Stromal cell of bone marrow (primary cell): ENCODE results near the gene MRM3.
"Not testable (repeated sequence)": the region's sequence is repeated elsewhere in the genome, so short reads cannot be mapped to it uniquely, and the experiment has no call there.

Source experiments
- DNase-seq: peaks from one replicate; pipeline ENCODE4 v3.0.0-alpha.2; 2012; ENCODE audit warnings: low read depth

Gene MRM3

GRCh38 chr17:755319-755961 lies 26.7 kb upstream of the MRM3 start:
- DNase-seq = not testable (repeated sequence)

DNA sequence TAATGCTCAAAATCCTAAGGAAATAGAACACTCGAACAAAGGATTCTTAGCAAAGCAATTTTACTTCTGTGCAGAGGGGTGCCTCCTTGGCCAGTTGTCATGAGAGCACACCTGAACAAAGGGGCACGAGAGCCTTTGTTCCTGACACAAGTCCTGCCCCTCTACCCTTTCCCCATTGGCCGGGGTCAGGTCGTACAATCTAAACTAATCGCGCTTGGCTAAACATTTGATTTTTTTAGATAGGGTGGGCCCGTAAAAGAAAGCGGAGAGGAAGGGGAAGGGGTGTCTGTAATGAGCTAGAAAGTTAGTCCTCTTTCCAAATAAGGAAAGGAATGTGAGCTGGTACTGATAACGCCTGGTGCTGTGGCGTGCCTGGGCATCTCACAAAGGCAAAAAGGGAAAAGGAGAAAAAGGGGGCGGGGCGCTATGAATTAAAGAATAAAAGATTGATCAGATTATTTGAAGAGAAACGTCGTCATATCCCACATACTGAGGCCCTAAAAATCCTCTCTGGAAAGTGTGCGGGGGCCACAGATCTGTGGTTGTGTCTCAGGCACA lies 26.1 kb upstream of the MRM3 start:
- not testable (repeated sequence) for DNase-seq

DNA sequence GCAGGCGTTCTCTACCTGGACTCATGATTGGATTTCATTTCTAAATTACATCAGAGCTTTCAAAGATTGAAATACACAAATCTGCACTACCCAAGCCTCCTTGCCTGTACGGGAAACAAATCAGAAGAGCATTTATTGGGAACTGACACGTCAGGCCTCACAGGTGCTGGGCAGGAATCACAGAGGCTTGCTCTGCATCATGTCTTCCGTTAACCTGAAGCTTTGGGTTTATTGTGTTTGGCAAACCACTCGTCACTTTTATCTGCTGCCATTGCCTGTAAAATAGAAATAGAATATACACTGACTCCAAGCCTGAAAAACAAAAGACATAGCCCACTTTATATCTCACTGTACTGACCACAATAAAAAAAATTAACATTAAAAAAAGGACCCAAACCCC lies 22.2 kb upstream of the MRM3 start:
- no peak for DNase-seq

- DNase-seq = no peak
These were observed 21.8 kb upstream of the MRM3 start for GRCh38 chr17:760371-760770.

- DNase-seq = no peak
These were observed 15.1 kb upstream of the MRM3 start for GRCh38 chr17:767076-767475.

DNA sequence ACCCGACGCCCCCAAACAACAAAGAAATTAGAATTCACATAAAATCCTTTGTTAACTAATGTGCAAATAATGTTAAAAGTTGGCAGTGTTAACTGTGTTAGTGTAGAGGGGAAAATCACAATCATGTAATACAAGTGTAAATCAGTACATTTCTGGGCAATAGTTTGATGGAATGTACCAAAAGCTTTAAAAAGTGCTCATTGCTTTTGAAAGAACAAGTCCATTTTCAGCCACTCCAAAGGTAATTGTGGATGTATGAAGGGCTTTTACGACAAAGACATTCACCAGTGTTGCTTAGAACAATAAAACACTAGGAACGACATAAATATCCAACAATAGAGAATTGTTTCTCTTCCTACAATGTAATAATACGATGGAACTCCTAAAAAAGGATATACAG lies 9.1 kb upstream of the MRM3 start:
- DNase-seq = no peak

DNA sequence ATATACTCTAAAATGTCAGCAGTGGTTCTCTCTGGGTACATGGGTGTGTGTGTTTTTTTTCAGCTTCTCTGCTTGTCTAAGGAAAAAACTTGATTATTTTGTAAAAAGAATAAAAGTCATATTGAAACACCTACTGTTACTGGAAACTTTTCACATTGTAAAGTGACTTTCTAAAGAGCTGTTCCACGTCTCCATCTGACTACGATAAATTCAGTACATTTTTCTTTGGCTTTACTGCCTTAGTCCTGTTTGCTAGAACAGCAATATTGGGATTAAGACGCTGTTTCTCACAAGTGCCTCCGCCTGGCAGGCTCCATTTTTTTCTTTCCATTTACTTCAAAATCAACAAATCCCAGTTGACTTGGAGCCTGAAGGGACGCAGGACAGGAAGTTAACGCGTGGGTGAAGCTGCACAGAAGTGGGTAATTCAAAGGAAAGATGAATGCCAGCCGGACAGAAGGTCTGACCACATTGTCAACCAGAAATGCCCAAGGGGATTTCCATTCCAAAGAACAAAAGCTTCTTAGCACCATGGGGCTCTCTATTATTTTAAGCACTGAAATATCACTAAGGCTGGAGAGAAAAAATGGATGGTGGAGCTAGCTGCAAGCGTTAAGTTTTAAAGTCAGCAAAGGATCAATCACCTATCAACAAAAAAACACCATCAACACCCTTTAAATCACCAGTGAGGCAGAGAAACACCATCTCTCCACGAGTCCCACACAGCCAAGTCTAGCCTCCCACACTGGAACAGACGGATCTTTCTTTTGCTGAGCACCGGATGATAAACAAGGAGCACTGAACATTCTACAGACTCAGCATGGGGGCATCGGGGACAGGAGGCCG lies 8.5 kb upstream of the MRM3 start:
- DNase-seq = no peak

- no peak for DNase-seq
These were observed 7.9 kb upstream of the MRM3 start for GRCh38 chr17:774313-774584.

DNA sequence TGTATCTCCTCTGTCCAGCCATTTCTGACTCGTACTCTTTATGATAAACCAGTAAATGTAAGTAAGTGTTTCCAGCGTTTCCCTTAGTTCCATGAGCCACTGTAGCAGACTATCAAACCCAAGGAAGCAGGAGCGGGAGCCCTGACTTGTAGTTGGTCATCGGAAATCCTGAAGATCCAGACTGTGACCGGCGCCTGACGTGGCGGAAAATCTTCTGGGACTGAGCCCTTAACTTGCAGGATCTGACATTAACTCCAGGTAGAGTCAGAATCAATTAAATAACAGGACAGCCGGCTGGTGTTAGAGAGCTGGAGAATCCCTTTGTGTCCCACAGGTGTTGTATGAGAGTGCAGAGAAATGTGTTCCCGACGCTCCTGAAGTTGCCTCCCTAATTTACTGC lies 4.1 kb upstream of the MRM3 start:
- DNase-seq = no peak

- DNase-seq = no peak
These were observed 2.0 kb downstream of the MRM3 start for GRCh38 chr17:784143-784542.

- DNase-seq = not testable (repeated sequence)
These were observed 3.7 kb downstream of the MRM3 start for GRCh38 chr17:785901-786300.

GRCh38 chr17:787641-788221 lies 5.6 kb downstream of the MRM3 start:
- DNase-seq = no peak

- no peak for DNase-seq
These were observed 6.4 kb downstream of the MRM3 start for GRCh38 chr17:788551-788950.

DNA sequence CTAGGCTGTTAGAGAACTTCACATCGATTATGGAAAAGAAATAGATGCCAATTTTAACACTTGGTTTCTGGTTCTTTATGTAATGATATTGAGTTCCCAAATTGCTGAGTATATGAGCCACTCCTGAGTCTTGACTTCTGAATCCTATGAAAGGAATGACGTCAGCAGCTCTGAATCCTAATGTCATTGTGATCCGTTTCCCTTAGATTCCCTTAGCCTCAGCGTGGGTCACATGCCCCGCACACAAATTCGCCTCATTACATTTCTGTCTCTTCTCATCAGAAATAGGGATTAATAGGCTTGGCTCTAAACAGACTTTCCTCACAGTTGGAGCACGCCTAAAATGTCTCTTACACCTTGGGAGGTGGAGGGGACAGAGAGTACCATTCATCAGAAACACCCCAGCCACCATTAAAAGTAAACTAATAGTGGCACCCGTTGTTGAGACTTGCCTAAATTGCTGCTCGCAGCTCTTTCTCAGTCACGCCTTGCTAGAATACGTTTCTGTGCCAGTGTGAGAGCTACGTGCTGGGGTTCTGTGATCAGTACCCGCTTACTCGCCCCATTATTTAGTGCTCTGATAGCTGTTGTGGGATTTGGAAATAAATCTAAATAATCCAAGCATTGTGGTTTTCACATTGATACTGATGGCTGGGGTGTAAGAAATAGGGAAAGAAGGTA lies 7.1 kb downstream of the MRM3 start:
- DNase-seq = no peak

GRCh38 chr17:789931-790873 lies 8.0 kb downstream of the MRM3 start:
- not testable (repeated sequence) for DNase-seq

- DNase-seq = not testable (repeated sequence)
These were observed 8.7 kb downstream of the MRM3 start for GRCh38 chr17:790874-791247.

DNA sequence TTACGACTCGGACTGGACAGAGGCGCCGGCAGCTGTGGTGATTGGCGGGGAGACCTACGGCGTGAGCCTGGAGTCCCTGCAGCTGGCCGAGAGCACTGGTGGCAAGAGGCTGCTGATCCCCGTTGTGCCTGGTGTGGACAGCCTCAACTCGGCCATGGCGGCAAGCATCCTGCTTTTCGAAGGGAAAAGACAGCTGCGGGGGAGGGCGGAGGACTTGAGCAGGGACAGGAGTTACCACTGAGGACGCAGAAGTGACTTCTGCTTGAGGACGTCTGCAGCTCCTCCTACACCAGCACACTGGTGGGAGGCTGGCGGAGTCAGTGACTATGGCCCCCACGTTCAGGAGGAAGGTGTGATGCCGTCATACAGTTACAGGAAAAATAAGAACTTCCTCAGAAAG lies 9.7 kb downstream of the MRM3 start:
- no peak for DNase-seq

- no peak for DNase-seq
These were observed 10.1 kb downstream of the MRM3 start for GRCh38 chr17:792277-792676.

- DNase-seq = peak; percentile 62
These were observed 12.7 kb downstream of the MRM3 start for GRCh38 chr17:794876-795275.

DNA sequence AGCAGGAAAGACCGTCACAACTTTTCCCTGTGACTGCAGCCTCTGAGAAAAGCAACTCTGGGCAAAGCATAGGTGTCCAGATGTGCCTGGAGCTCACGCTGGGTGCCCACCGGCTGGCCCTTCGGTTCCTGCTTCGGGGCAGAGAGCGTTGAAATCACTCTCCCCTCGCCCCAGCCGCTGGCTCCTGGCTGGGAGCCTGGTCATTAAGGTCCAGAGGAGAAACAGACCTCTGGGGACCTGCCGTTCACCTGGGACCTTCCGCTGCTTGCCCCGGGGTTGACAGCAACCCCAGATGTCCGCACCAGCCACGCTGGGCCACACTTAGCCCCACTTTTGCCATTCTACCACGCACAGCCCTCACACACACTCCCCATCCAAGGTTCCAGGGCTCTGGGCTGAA lies 13.1 kb downstream of the MRM3 start:
- DNase-seq = no peak

GRCh38 chr17:795721-796120 lies 13.6 kb downstream of the MRM3 start:
- DNase-seq = no peak

GRCh38 chr17:796609-797008 lies 14.5 kb downstream of the MRM3 start:
- DNase-seq = no peak
